C4-2B (cell line): Measurements from ENCODE around the gene SLC35E2B.
A peak's percentile ranks its signal among the peaks of the same experiment; 100 is the strongest.
"Not testable (repeated sequence)": the region's sequence is repeated elsewhere in the genome, so short reads cannot be mapped to it uniquely, and the experiment has no call there.

ENCODE experiments used
- H3K27ac ChIP-seq: fragments of 450-650 bp; 2 replicates; pipeline ENCODE4 v1.5.1; 2017
- CTCF ChIP-seq: fragments of 450-650 bp; conservative IDR thresholded peaks from 2 replicates; pipeline ENCODE4 v1.5.1; 2017; ENCODE audit warnings: mild to moderate bottlenecking
- ZFX ChIP-seq: fragments of 450-650 bp; IDR thresholded peaks from 2 replicates; pipeline ENCODE4 v1.6.1; 2017

Gene SLC35E2B

GRCh38 chr1:1692714-1693647 is at the start of gene SLC35E2B:
SLC35E2B (minus strand) TSS chr1:1692795; CDS start chr1:1676699, 16,096 bp downstream.
- peak within 1 kb of the TSS; percentile 80 for H3K27ac ChIP-seq

GRCh38 chr1:1741013-1741412 is 48.4 kb upstream of the SLC35E2B start:
- not testable (repeated sequence) for H3K27ac ChIP-seq

GRCh38 chr1:1738799-1739337 is 46.3 kb upstream of the SLC35E2B start:
- not testable (repeated sequence) for H3K27ac ChIP-seq

- H3K27ac ChIP-seq, result not testable (repeated sequence)
These were observed 45.3 kb upstream of the SLC35E2B start for GRCh38 chr1:1737675-1738590.

GRCh38 chr1:1732381-1732780 is 39.8 kb upstream of the SLC35E2B start:
- no peak overlapping the region for H3K27ac ChIP-seq
- TF ChIP-seq ZFX (no peak), CTCF (no peak)

- TF ChIP-seq CTCF (no peak), ZFX (no peak)
- H3K27ac ChIP-seq, result no peak overlapping the region
These were observed 38.3 kb upstream of the SLC35E2B start for GRCh38 chr1:1730870-1731269.

GRCh38 chr1:1730230-1730629 is 37.6 kb upstream of the SLC35E2B start:
- H3K27ac ChIP-seq, result not testable (repeated sequence)

GRCh38 chr1:1729116-1729816 is 36.7 kb upstream of the SLC35E2B start:
- not testable (repeated sequence) for H3K27ac ChIP-seq

- H3K27ac ChIP-seq, result not testable (repeated sequence)
These were observed 35.9 kb upstream of the SLC35E2B start for GRCh38 chr1:1728308-1729005.

- H3K27ac ChIP-seq, result not testable (repeated sequence)
These were observed 34.6 kb upstream of the SLC35E2B start for GRCh38 chr1:1727131-1727651.

- H3K27ac ChIP-seq, result not testable (repeated sequence)
These were observed 33.5 kb upstream of the SLC35E2B start for GRCh38 chr1:1726088-1726487.
